ENCODE results near the gene ERICH6.

DNA sequence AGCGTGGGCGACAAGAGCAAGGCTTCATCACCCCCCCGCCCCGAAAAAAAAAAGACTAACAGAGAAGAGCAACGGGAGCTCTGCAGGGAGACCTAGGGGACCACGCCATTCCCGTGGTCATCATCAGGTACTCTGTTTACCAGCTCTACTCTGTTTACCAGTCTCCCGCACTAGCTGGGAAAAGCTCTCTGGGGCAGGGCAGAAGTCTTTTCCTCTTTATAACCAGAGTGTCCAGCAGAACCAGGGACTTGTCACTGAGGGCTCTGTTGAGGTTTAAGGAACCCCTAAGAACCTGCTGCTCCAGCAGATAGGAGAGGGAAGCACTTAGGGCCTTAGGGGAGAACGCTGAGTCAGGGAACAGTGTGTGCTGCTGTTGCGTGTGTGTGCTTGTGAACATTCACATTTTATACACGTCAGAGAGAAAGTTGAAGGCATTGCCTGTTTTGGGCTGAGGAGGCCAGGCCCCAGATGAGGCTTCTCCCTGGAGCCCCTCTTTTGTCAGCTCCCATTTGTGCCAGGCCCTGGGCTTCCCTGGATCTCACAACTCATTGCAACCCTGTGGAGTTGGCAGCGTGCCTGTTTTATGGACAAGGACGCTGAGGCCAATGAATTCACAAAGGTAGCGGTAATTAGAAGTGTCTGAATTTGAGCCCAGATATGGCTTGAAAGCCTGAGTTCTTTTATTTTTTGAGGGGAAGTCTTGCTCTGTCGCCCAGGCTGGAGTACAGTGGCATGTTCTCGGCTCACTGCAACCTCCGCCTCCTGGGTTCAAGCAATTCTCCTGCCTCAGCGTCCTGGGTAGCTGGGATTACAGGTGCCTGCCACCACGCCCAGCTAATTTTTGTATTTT lies 24.2 kb upstream of the ERICH6 start:
- TF ChIP-seq, protein P1, sequence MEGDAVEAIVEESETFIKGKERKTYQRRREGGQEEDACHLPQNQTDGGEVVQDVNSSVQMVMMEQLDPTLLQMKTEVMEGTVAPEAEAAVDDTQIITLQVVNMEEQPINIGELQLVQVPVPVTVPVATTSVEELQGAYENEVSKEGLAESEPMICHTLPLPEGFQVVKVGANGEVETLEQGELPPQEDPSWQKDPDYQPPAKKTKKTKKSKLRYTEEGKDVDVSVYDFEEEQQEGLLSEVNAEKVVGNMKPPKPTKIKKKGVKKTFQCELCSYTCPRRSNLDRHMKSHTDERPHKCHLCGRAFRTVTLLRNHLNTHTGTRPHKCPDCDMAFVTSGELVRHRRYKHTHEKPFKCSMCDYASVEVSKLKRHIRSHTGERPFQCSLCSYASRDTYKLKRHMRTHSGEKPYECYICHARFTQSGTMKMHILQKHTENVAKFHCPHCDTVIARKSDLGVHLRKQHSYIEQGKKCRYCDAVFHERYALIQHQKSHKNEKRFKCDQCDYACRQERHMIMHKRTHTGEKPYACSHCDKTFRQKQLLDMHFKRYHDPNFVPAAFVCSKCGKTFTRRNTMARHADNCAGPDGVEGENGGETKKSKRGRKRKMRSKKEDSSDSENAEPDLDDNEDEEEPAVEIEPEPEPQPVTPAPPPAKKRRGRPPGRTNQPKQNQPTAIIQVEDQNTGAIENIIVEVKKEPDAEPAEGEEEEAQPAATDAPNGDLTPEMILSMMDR (IDR thresholded peaks at IDR 0.05), result no peak
- no peak for TF ChIP-seq POLR2A (IDR thresholded peaks at IDR 0.05)
